HepG2 (cell line): Measurements from ENCODE around the gene SOX12. TPM values are rescaled to one million over a fixed set of nuclear protein-coding genes. Genes with fewer than 3 reads are reported as not detected.

Source experiments
- AFF4 ChIP-seq: sonication (generic); formaldehyde crosslinking; IDR thresholded peaks from 2 replicates; pipeline ENCODE4 v1.4.0; 2020; ENCODE audit warnings: missing genetic modification reagents
- ETV6 ChIP-seq: sonication (generic); formaldehyde crosslinking; conservative IDR thresholded peaks from 2 replicates; pipeline ENCODE4 v1.4.0; 2020; ENCODE audit warnings: missing genetic modification reagents
- MAX ChIP-seq: IDR thresholded peaks from 2 replicates; pipeline ENCODE4 v1.6.1; 2012; ENCODE audit warnings: inconsistent platforms
- ONECUT2 ChIP-seq: sonication (generic); formaldehyde crosslinking; IDR thresholded peaks from 2 replicates; pipeline ENCODE4 v1.4.0; 2020; ENCODE audit warnings: missing genetic modification reagents
- SAP130 ChIP-seq: IDR thresholded peaks from 2 replicates; pipeline ENCODE4 v1.6.1; 2016; ENCODE audit warnings: low read depth
- SP2 ChIP-seq: sonication (generic); formaldehyde crosslinking; IDR thresholded peaks from 2 replicates; pipeline ENCODE4 v1.5.1; 2020; ENCODE audit warnings: mild to moderate bottlenecking, missing genetic modification reagents
- TSC22D2 ChIP-seq: sonication (generic); formaldehyde crosslinking; IDR thresholded peaks from 2 replicates; pipeline ENCODE4 v1.5.1; 2020; ENCODE audit warnings: missing genetic modification reagents, mild to moderate bottlenecking, borderline replicate concordance
- ZBTB26 ChIP-seq: IDR thresholded peaks from 2 replicates; pipeline ENCODE4 v1.6.1; 2016; ENCODE audit warnings: missing compliant biosample characterization, missing genetic modification reagents, borderline replicate concordance
- ZBTB42 ChIP-seq: sonication (generic); formaldehyde crosslinking; IDR thresholded peaks from 2 replicates; pipeline ENCODE4 v1.5.0; 2020; ENCODE audit warnings: mild to moderate bottlenecking, missing genetic modification reagents
- ZNF12 ChIP-seq: sonication (generic); formaldehyde crosslinking; IDR thresholded peaks from 2 replicates; pipeline ENCODE4 v1.5.0; 2020; ENCODE audit warnings: missing genetic modification reagents
- ZNF18 ChIP-seq: sonication (generic); formaldehyde crosslinking; IDR thresholded peaks from 2 replicates; pipeline ENCODE4 v1.8.0; 2022; ENCODE audit warnings: mild to moderate bottlenecking, missing genetic modification reagents; ENCODE audit not compliant: insufficient replicate concordance
- ZNF292 ChIP-seq: sonication (generic); formaldehyde crosslinking; IDR thresholded peaks from 2 replicates; pipeline ENCODE4 v1.8.1; 2022; ENCODE audit warnings: mild to moderate bottlenecking, low read depth, missing genetic modification reagents, borderline replicate concordance
- ZSCAN22 ChIP-seq: sonication (generic); formaldehyde crosslinking; IDR thresholded peaks from 2 replicates; pipeline ENCODE4 v1.4.0; 2020; ENCODE audit warnings: mild to moderate bottlenecking, missing genetic modification reagents
- ZSCAN25 ChIP-seq: sonication (generic); formaldehyde crosslinking; IDR thresholded peaks from 2 replicates; pipeline ENCODE4 v1.8.0; 2022; ENCODE audit warnings: mild to moderate bottlenecking, missing genetic modification reagents
- polyA plus RNA-seq, 8 experiments: library from polyadenylated mRNA; depleted of rRNA in 3 of 8; stranded (reverse) in 7 of 8; unstranded in 1 of 8; fragments of >200 nt; fragmentation: Illumina TruSeq in 4 of 8; extraction: Trizol in 4 of 8; gene quantifications; 2 replicates each; pipeline versions ENCODE4 v1.2.1 to v1.2.3, GENCODE V29; 2011 to 2016; ENCODE audit warnings: low read depth in 4 of 8, missing spikeins in 1 of 8, mixed read lengths in 1 of 8; ENCODE audit not compliant: insufficient read depth in 1 of 8
- total RNA-seq, 5 experiments: library from RNA; depleted of rRNA; stranded (reverse); fragments of >200 nt; fragmentation: Illumina TruSeq; extraction: Trizol; gene quantifications; 2 replicates each; pipeline ENCODE4 v1.2.3, GENCODE V29; 2016; ENCODE audit warnings: low read depth in 1 of 5
- TF ChIP-seq, protein P1 (sequence below): sonication (generic); formaldehyde crosslinking; IDR thresholded peaks from 2 replicates; pipeline ENCODE4 v1.4.0; 2020; ENCODE audit warnings: missing genetic modification reagents
- TF ChIP-seq, protein P2 (sequence below): sonication (generic); formaldehyde crosslinking; IDR thresholded peaks from 2 replicates; pipeline ENCODE4 v1.4.0; 2020; ENCODE audit warnings: mild to moderate bottlenecking, missing genetic modification reagents

The SOX12 gene
- total and polyA plus RNA-seq, 2 of the 13 experiments (the other 11 are each of a cell fraction or from before 2014, with no cell fraction given): 10.0 to 18.7 TPM

DNA sequence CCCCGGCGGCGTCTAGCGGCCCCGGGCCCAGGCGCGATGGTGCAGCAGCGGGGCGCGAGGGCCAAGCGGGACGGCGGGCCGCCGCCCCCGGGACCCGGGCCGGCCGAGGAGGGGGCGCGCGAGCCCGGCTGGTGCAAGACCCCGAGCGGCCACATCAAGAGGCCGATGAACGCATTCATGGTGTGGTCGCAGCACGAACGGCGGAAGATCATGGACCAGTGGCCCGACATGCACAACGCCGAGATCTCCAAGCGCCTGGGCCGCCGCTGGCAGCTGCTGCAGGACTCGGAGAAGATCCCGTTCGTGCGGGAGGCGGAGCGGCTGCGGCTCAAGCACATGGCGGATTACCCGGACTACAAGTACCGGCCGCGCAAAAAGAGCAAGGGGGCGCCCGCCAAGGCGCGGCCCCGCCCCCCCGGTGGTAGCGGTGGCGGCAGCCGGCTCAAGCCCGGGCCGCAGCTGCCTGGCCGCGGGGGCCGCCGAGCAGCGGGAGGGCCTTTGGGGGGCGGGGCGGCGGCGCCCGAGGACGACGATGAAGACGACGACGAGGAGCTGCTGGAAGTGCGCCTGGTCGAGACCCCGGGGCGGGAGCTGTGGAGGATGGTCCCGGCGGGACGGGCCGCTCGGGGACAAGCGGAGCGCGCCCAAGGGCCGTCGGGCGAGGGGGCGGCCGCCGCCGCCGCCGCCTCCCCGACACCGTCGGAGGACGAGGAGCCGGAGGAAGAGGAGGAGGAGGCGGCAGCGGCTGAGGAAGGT is 715 bp downstream of the SOX12 start (continued):
- TF ChIP-seq ZNF18 (CRISPR knock-in tag): peak; percentile 73
- no peak for TF ChIP-seq ZBTB26
- no peak for TF ChIP-seq ZBTB42
- no peak for TF ChIP-seq SP2 (CRISPR knock-in tag)
- peak; percentile 38 for TF ChIP-seq SAP130 (CRISPR knock-in tag)
- TF ChIP-seq TSC22D2 (CRISPR knock-in tag): no peak
- no peak; the same call in 1 of the 2 replicates for TF ChIP-seq AFF4
- TF ChIP-seq ZSCAN25 (CRISPR knock-in tag): peak; percentile 49; the same call in 1 of the 2 replicates
- TF ChIP-seq ETV6 (CRISPR knock-in tag): no peak; the same call in 1 of the 2 replicates
- TF ChIP-seq, protein P1, sequence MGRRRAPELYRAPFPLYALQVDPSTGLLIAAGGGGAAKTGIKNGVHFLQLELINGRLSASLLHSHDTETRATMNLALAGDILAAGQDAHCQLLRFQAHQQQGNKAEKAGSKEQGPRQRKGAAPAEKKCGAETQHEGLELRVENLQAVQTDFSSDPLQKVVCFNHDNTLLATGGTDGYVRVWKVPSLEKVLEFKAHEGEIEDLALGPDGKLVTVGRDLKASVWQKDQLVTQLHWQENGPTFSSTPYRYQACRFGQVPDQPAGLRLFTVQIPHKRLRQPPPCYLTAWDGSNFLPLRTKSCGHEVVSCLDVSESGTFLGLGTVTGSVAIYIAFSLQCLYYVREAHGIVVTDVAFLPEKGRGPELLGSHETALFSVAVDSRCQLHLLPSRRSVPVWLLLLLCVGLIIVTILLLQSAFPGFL (CRISPR knock-in tag): no peak
- no peak for TF ChIP-seq ZSCAN22 (CRISPR knock-in tag)
- TF ChIP-seq MAX: peak; percentile 41; the same call in 1 of the 2 replicates
- no peak for TF ChIP-seq ZNF12 (CRISPR knock-in tag)
- no peak for TF ChIP-seq ZNF292 (CRISPR knock-in tag)
- TF ChIP-seq, protein P2, sequence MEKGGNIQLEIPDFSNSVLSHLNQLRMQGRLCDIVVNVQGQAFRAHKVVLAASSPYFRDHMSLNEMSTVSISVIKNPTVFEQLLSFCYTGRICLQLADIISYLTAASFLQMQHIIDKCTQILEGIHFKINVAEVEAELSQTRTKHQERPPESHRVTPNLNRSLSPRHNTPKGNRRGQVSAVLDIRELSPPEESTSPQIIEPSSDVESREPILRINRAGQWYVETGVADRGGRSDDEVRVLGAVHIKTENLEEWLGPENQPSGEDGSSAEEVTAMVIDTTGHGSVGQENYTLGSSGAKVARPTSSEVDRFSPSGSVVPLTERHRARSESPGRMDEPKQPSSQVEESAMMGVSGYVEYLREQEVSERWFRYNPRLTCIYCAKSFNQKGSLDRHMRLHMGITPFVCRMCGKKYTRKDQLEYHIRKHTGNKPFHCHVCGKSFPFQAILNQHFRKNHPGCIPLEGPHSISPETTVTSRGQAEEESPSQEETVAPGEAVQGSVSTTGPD (CRISPR knock-in tag): no peak
- no peak for TF ChIP-seq ONECUT2 (CRISPR knock-in tag)
